Muscle of leg (tissue), 11 donors: ENCODE data around the gene CRY1. TPM values are rescaled to one million over a fixed set of nuclear protein-coding genes. Genes with fewer than 3 reads are reported as not detected.

Source experiments
- DNase-seq: peaks from one replicate; pipeline ENCODE4 v3.0.0; 2013
- H3K27ac ChIP-seq: one replicate; pipeline ENCODE4 v1.5.1; 2013; ENCODE audit warnings: mild to moderate bottlenecking, low read length, control low read depth
- H3K27me3 ChIP-seq: one replicate; pipeline ENCODE4 v1.6.1; 2013; ENCODE audit warnings: low read length; ENCODE audit not compliant: control insufficient read depth, insufficient read depth
- H3K36me3 ChIP-seq: one replicate; pipeline ENCODE4 v1.6.1; 2013; ENCODE audit warnings: low read length; ENCODE audit not compliant: control insufficient read depth, insufficient read depth
- H3K4me1 ChIP-seq: one replicate; pipeline ENCODE4 v1.6.1; 2013; ENCODE audit warnings: low read length; ENCODE audit not compliant: control insufficient read depth, insufficient read depth
- H3K4me3 ChIP-seq: one replicate; pipeline ENCODE4 v1.5.1; 2013; ENCODE audit warnings: low read length, control low read depth
- H3K9me3 ChIP-seq: replicated peaks from 2 replicates; pipeline ENCODE4 v1.6.1; 2013; ENCODE audit warnings: low read depth, low read length; ENCODE audit not compliant: control insufficient read depth
- WGBS: methylation state at CpG from one replicate; pipeline ENCODE4 v1.1.5; 2013; ENCODE audit warnings: missing lambda C conversion rate; ENCODE audit not compliant: insufficient coverage; 5-methylcytosine and 5-hydroxymethylcytosine counted together
- polyA plus RNA-seq, 8 donors: library from polyadenylated mRNA; unstranded; fragments of 120-200 nt; gene quantifications; one replicate each; pipeline versions ENCODE4 v1.2.1 to v1.2.3, GENCODE V29; 2013; ENCODE audit warnings: inconsistent platforms in 1 of 8, low replicate concordance in 1 of 8; ENCODE audit not compliant: insufficient read length in 8 of 8, insufficient read depth in 1 of 8
- total RNA-seq: library from RNA; stranded (reverse); fragments of 120-200 nt; gene quantifications from one replicate; pipeline ENCODE4 v1.2.4, GENCODE V29; 2013

CRY1 gene
- total and polyA plus RNA-seq, 9 donors, result 9.4 to 23.6 (median 17.3) TPM

GRCh38 chr12:106957583-106957982 is 135.8 kb downstream of the CRY1 start:
- Histone ChIP-seq H3K27ac (peak overlapping the region; percentile 99), H3K27me3 (no peaks in the 10 kb centered on the region), H3K4me3 (peak overlapping the region; percentile 96), H3K9me3 (no peaks in the 10 kb centered on the region), H3K36me3 (peaks cover 7% of the 10 kb centered on the region), H3K4me1 (peaks cover 6% of the 10 kb centered on the region)
- no CpG with 5 or more reads among the region's 1 CpG for WGBS
- peak; percentile 50 for DNase-seq

GRCh38 chr12:106956048-106956578 is 137.2 kb downstream of the CRY1 start:
- DNase-seq, result peak; percentile 86
- Histone ChIP-seq H3K4me1 (peaks cover 6% of the 10 kb centered on the region), H3K27ac (peak overlapping the region; percentile 99), H3K4me3 (peak overlapping the region; percentile 96), H3K9me3 (no peaks in the 10 kb centered on the region), H3K27me3 (no peaks in the 10 kb centered on the region), H3K36me3 (peaks cover 7% of the 10 kb centered on the region)
- WGBS, result under 1% methylated on average over 24 of the region's 34 CpGs

- H3K9me3 ChIP-seq, result no peaks in the 10 kb centered on the region
- H3K27ac ChIP-seq, result peak within 1 kb of the TSS; percentile 99
- under 1% methylated on average over 67 of the region's 88 CpGs for WGBS
- H3K27me3 ChIP-seq, result no peaks in the 10 kb centered on the region
- H3K4me1 ChIP-seq, result peaks cover 6% of the 10 kb centered on the region
- peak within 1 kb of the TSS; percentile 96 for H3K4me3 ChIP-seq
- peaks cover 5% of the 10 kb centered on the region for H3K36me3 ChIP-seq
- DNase-seq, result peak; percentile 99
These were observed 137.8 kb downstream of the CRY1 start, which contains the start of gene TMEM263 for GRCh38 chr12:106955377-106956047. TSS of gene TMEM263 (plus strand) at chr12:106955907. CDS start at chr12:106967117, 11,210 bp downstream.

GRCh38 chr12:106954462-106955376 is 138.6 kb downstream of the CRY1 start:
- H3K4me3 ChIP-seq, result peak overlapping the region; percentile 65
- peak; percentile 69 for DNase-seq
- no peaks in the 10 kb centered on the region for H3K9me3 ChIP-seq
- H3K27me3 ChIP-seq, result no peaks in the 10 kb centered on the region
- peaks cover 3% of the 10 kb centered on the region for H3K36me3 ChIP-seq
- peak overlapping the region; percentile 91 for H3K27ac ChIP-seq
- peaks cover 6% of the 10 kb centered on the region for H3K4me1 ChIP-seq
- 5% methylated on average over 15 of the region's 36 CpGs for WGBS

GRCh38 chr12:106953352-106954250 is 139.7 kb downstream of the CRY1 start:
- WGBS, result 94% methylated on average over 3 of the region's 12 CpGs
- Histone ChIP-seq H3K9me3 (no peaks in the 10 kb centered on the region), H3K4me3 (no peak overlapping the region), H3K4me1 (peaks cover 4% of the 10 kb centered on the region), H3K27me3 (no peaks in the 10 kb centered on the region), H3K27ac (no peak overlapping the region), H3K36me3 (no peaks in the 10 kb centered on the region)
- DNase-seq, result peak; percentile 30

- Histone ChIP-seq H3K27me3 (no peaks in the 10 kb centered on the region), H3K4me3 (no peak overlapping the region), H3K27ac (no peak overlapping the region), H3K4me1 (peaks cover 4% of the 10 kb centered on the region), H3K9me3 (no peaks in the 10 kb centered on the region), H3K36me3 (no peaks in the 10 kb centered on the region)
- DNase-seq, result no peak
- WGBS, result no CpG with 5 or more reads among the region's 5 CpGs
These were observed 142.8 kb downstream of the CRY1 start for GRCh38 chr12:106950591-106950990.

- no peaks in the 10 kb centered on the region for H3K9me3 ChIP-seq
- no peak overlapping the region for H3K4me3 ChIP-seq
- no peak for DNase-seq
These were observed 145.9 kb downstream of the CRY1 start for GRCh38 chr12:106947461-106947860.

GRCh38 chr12:106945261-106945851 is 148.0 kb downstream of the CRY1 start:
- Histone ChIP-seq H3K27ac (no peak overlapping the region), H3K27me3 (no peaks in the 10 kb centered on the region), H3K4me3 (no peak overlapping the region), H3K9me3 (no peaks in the 10 kb centered on the region), H3K36me3 (no peaks in the 10 kb centered on the region), H3K4me1 (no peaks in the 10 kb centered on the region)
- WGBS, result no CpG with 5 or more reads among the region's 1 CpG
- no peak for DNase-seq

More at GRCh38 chr12:106947461-106947860, 145.9 kb downstream of the CRY1 start:
- Histone ChIP-seq H3K27ac (no peak overlapping the region), H3K36me3 (no peaks in the 10 kb centered on the region), H3K4me1 (no peaks in the 10 kb centered on the region), H3K27me3 (no peaks in the 10 kb centered on the region)

GRCh38 chr12:106942775-106943174 is 150.6 kb downstream of the CRY1 start:
- no peak overlapping the region for H3K27ac ChIP-seq
- H3K4me1 ChIP-seq, result no peaks in the 10 kb centered on the region
- no peaks in the 10 kb centered on the region for H3K27me3 ChIP-seq
- WGBS, result no CpG with 5 or more reads among the region's 2 CpGs
- no peaks in the 10 kb centered on the region for H3K36me3 ChIP-seq
- H3K9me3 ChIP-seq, result no peaks in the 10 kb centered on the region
- H3K4me3 ChIP-seq, result no peak overlapping the region
- no peak for DNase-seq
